T-helper 17 cell (primary cell): ENCODE data around the gene ARL5A. TPM values are rescaled to one million over a fixed set of nuclear protein-coding genes. Genes with fewer than 3 reads are reported as not detected.

Experiments used
- ATAC-seq: fragments of 150-1000 bp; cut with Tn5 transposase; 2 replicates; pipeline ENCODE4 v1.10.0; 2021; ENCODE audit warnings: mild to moderate bottlenecking, moderate library complexity
- DNase-seq, 3 donors: peaks; one replicate each; pipeline versions ENCODE4 v3.0.0 to v3.0.0-alpha.2; 2020 to 2021
- H3K9me3 ChIP-seq: one replicate; pipeline ENCODE4 v1.7.0; 2013; ENCODE audit warnings: low read length, mild to moderate bottlenecking; ENCODE audit not compliant: control insufficient read depth, poor library complexity, severe bottlenecking
- H3K27ac Mint-ChIP-seq: one replicate; pipeline ENCODE4 v1.8.0; 2022; ENCODE audit warnings: mild to moderate bottlenecking, moderate library complexity, mixed read lengths
- H3K27me3 Mint-ChIP-seq: one replicate; pipeline ENCODE4 v1.8.0; 2022; ENCODE audit warnings: mixed read lengths
- H3K36me3 Mint-ChIP-seq: one replicate; pipeline ENCODE4 v1.8.0; 2022; ENCODE audit warnings: low read depth, mixed read lengths
- H3K4me1 Mint-ChIP-seq: one replicate; pipeline ENCODE4 v1.8.0; 2022; ENCODE audit warnings: mild to moderate bottlenecking, mixed read lengths
- H3K4me3 Mint-ChIP-seq: one replicate; pipeline ENCODE4 v1.8.0; 2022; ENCODE audit warnings: mild to moderate bottlenecking, moderate library complexity, mixed read lengths
- total RNA-seq, 4 donors: library from RNA in 2 of 4; stranded (reverse) in 2 of 4; gene quantifications; one replicate each; pipeline ENCODE4 v1.2.3 and lab custom pipeline; 2022 to 2026

Gene ARL5A
- total RNA-seq, 2 donors from 2014 or later = 27.6 to 30.1 TPM

DNA sequence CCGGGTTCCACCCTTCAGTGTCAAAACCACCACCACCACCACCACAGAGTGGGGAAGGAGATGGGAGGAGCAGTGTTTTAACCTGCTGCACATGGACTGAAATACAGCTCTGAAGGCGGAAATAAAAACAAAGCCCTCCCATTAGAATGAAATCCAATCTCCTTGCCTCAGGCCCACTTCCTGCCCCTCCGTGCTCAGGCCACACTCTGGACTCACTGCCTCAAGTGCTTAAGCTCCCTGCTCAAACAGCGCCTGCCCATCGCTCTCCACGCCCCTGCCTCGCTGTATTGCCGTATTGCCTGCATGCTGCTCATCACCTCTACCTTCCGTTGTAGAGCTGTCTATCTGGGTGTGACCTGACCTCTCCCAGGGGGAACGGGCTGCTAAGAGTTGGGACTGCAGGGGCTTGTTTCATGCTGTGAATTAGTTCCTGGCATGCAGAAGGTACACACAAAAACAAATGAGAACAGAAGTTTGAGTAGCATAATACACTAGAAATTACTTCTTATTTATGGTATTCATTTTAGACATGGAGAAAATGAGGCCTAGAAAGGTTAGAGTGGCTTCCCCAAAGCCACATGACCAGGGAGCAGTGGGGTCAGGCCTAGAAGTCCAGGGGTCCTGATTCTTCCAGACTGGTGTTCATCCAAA, 62.3 kb downstream of the ARL5A start:
- Mint-ChIP-seq H3K4me3 (peak overlapping the region; percentile 1), H3K27me3 (no peaks in the 10 kb centered on the region), H3K4me1 (peaks cover 3% of the 10 kb centered on the region), H3K36me3 (peaks cover 7% of the 10 kb centered on the region), H3K27ac (no peak overlapping the region)
- ATAC-seq (no peak), DNase-seq (no peak)
- H3K9me3 ChIP-seq = no peaks in the 10 kb centered on the region

GRCh38 chr2:151762694-151763093, 65.5 kb downstream of the ARL5A start:
- H3K27ac Mint-ChIP-seq = no peak overlapping the region
- ATAC-seq (no peak), DNase-seq (no peak)
- no peak overlapping the region for H3K4me3 Mint-ChIP-seq
- peaks cover 3% of the 10 kb centered on the region for H3K4me1 Mint-ChIP-seq
- peaks cover 7% of the 10 kb centered on the region for H3K36me3 Mint-ChIP-seq
- H3K9me3 ChIP-seq = no peaks in the 10 kb centered on the region
- no peaks in the 10 kb centered on the region for H3K27me3 Mint-ChIP-seq

DNA sequence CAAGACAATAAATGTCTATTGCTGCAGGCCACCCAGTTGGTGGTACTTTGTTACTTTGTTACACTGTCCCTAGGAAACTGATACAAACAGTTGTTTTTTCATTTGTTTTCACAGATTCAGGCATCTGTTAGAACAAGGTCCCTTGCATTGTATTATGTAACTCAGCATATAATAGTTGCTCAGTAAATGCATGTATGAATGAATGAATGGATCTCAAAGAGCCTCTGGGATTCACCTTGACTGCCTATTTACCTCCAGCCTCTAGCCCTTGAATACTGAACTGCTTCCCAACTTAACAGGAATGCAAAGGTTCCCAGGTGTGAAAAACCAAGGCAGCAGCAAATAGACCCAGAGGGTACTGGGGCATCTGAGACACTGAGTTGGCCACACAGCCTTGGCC, 66.5 kb downstream of the ARL5A start:
- no peak for ATAC-seq
- Mint-ChIP-seq H3K36me3 (peaks cover 7% of the 10 kb centered on the region), H3K27ac (no peak overlapping the region), H3K4me1 (peaks cover 2% of the 10 kb centered on the region), H3K4me3 (no peak overlapping the region), H3K27me3 (no peaks in the 10 kb centered on the region)
- DNase-seq = no peak
- H3K9me3 ChIP-seq = no peaks in the 10 kb centered on the region

DNA sequence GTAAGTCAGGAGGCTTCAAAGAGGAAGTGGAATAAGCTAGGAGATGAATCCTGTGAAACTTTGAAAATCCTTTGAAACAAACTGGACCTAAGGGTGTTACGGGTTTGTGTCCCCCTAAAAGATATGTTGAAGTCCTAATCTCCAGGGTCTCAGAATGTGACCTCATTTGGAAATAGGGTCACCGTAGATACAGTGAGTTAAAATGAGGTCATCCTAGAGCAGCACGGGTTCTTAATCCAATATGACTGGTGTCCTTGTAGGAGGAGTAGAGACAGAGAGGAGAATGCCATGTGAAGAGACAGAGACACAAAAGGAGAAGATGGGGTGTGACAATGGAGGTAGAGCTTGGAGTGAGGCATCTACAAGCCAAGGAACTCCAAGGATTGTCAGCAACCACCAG, 67.0 kb downstream of the ARL5A start:
- no peaks in the 10 kb centered on the region for H3K9me3 ChIP-seq
- no peak for ATAC-seq
- DNase-seq = no peak
- Mint-ChIP-seq H3K27me3 (no peaks in the 10 kb centered on the region), H3K4me1 (peaks cover 2% of the 10 kb centered on the region), H3K27ac (no peak overlapping the region), H3K36me3 (peaks cover 7% of the 10 kb centered on the region), H3K4me3 (no peak overlapping the region)

- H3K36me3 Mint-ChIP-seq = peaks cover 3% of the 10 kb centered on the region
Observed at GRCh38 chr2:151760139-151760650, 68.0 kb downstream of the ARL5A start.

GRCh38 chr2:151758744-151759143, 69.5 kb downstream of the ARL5A start:
- DNase-seq = no peak

More at GRCh38 chr2:151760139-151760650, 68.0 kb downstream of the ARL5A start:
- no peaks in the 10 kb centered on the region for H3K27me3 Mint-ChIP-seq
- peaks cover 2% of the 10 kb centered on the region for H3K4me1 Mint-ChIP-seq
- no peak overlapping the region for H3K27ac Mint-ChIP-seq
- ATAC-seq = no peak
- DNase-seq = no peak
- no peaks in the 10 kb centered on the region for H3K9me3 ChIP-seq
- no peak overlapping the region for H3K4me3 Mint-ChIP-seq

GRCh38 chr2:151757861-151758260, 70.4 kb downstream of the ARL5A start:
- Mint-ChIP-seq H3K27ac (no peak overlapping the region), H3K4me3 (no peak overlapping the region), H3K4me1 (peaks cover 2% of the 10 kb centered on the region), H3K36me3 (peaks cover 2% of the 10 kb centered on the region), H3K27me3 (no peaks in the 10 kb centered on the region)
- DNase-seq = no peak
- no peaks in the 10 kb centered on the region for H3K9me3 ChIP-seq
- no peak for ATAC-seq

More at GRCh38 chr2:151758744-151759143, 69.5 kb downstream of the ARL5A start:
- no peaks in the 10 kb centered on the region for H3K9me3 ChIP-seq
- Mint-ChIP-seq H3K36me3 (peaks cover 2% of the 10 kb centered on the region), H3K27me3 (no peaks in the 10 kb centered on the region), H3K4me3 (no peak overlapping the region), H3K4me1 (peaks cover 2% of the 10 kb centered on the region), H3K27ac (no peak overlapping the region)
- no peak for ATAC-seq

DNA sequence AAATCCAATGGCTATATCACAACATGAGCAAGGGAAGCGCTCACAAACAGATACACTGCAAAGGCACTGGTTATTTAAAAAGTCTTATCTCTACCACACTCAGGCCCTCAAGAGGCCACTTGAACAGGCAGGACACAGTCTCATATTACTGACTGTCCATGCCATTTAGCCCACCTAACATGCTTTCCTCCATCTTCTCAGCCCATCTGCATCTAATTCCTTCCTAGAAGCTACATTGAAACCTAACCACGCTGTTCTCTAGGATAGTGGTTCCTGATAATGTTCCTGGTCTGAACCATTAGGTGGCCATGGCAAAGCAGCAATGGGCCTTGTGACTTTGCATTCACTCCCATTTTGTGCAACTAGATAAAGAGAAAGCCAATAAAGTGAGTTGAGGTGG, 71.4 kb downstream of the ARL5A start:
- H3K27me3 Mint-ChIP-seq = no peaks in the 10 kb centered on the region
- peaks cover 2% of the 10 kb centered on the region for H3K4me1 Mint-ChIP-seq
- peaks cover 2% of the 10 kb centered on the region for H3K36me3 Mint-ChIP-seq
- H3K9me3 ChIP-seq = no peaks in the 10 kb centered on the region
- no peak overlapping the region for H3K4me3 Mint-ChIP-seq
- no peak for DNase-seq
- no peak for ATAC-seq
- no peak overlapping the region for H3K27ac Mint-ChIP-seq

DNA sequence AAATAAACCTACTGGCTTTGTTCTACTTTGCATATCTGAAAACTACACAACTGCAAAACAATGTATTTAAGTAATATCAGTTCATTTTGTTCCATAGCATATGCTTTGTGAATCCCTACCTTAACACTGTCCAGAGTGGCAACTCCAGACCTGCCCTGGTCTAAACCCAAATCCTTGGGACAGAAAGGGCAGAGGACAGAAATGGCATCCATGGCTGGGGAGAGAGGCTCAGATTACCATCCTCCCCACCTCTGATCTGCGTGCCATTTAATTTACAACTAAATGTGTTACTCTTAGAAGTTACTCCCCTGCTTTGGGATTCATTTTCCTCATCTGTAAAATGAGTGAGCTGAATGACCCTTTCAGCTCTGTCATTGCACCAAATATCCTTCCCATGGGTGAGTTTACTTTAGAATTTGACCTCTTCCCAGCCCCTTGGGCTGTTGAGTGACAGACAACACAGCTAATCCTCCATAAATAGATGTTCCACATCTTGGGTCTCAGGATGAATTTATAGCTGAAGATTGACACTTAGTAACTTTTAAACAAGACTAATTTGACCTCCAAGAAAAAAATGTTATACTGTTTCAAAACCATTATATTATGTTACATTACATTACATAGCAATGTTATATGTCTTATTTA, 73.8 kb downstream of the ARL5A start:
- peaks cover 2% of the 10 kb centered on the region for H3K4me1 Mint-ChIP-seq
- H3K36me3 Mint-ChIP-seq = no peaks in the 10 kb centered on the region

GRCh38 chr2:151753540-151753939, 74.7 kb downstream of the ARL5A start:
- ATAC-seq (no peak), DNase-seq (no peak)
- H3K36me3 Mint-ChIP-seq = no peaks in the 10 kb centered on the region
- no peak overlapping the region for H3K27ac Mint-ChIP-seq
- H3K27me3 Mint-ChIP-seq = no peaks in the 10 kb centered on the region
- H3K4me3 Mint-ChIP-seq = no peak overlapping the region
- peaks cover 2% of the 10 kb centered on the region for H3K4me1 Mint-ChIP-seq
- no peaks in the 10 kb centered on the region for H3K9me3 ChIP-seq

More for the DNA sequence above, 73.8 kb downstream of the ARL5A start:
- Mint-ChIP-seq H3K4me3 (no peak overlapping the region), H3K27ac (no peak overlapping the region), H3K27me3 (no peaks in the 10 kb centered on the region)
- ATAC-seq = no peak
- DNase-seq = no peak
- H3K9me3 ChIP-seq = no peaks in the 10 kb centered on the region

Other genes with a start within 250 kb of the ARL5A start
- gene NEB, start 93.9 kb downstream of the ARL5A start, total RNA-seq = 1 to 10 TPM; 1.6 to 1.7 TPM